ENCODE data around the gene TREM1.

DNA sequence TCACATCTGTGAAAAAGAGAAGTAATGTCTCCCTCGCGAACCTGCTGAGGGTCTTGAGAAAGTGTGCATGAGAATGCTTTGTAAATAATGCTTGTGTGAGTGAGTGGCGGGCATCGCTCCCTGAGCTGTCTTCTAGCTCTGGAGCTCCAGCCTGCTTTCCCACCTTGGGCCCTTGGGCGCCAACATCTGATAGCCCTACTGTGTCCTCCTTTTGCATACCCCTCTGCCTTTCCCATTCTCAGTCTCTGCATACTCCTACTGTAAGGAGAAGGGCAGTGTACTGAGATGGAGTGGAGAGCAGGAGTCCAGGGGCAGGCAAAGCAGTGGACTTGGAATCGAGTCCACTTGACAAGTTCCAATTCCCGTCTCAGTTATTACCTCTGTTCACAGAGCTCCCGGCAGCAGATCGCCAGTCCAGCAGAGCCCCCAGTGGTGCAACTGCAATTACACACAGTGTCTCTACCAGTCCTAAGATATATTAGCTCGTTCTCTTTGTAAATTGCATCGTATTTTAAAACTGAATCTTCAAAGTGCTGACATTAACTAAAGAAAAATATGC, 48.1 kb upstream of the TREM1 start:
- TF ChIP-seq, protein P1, sequence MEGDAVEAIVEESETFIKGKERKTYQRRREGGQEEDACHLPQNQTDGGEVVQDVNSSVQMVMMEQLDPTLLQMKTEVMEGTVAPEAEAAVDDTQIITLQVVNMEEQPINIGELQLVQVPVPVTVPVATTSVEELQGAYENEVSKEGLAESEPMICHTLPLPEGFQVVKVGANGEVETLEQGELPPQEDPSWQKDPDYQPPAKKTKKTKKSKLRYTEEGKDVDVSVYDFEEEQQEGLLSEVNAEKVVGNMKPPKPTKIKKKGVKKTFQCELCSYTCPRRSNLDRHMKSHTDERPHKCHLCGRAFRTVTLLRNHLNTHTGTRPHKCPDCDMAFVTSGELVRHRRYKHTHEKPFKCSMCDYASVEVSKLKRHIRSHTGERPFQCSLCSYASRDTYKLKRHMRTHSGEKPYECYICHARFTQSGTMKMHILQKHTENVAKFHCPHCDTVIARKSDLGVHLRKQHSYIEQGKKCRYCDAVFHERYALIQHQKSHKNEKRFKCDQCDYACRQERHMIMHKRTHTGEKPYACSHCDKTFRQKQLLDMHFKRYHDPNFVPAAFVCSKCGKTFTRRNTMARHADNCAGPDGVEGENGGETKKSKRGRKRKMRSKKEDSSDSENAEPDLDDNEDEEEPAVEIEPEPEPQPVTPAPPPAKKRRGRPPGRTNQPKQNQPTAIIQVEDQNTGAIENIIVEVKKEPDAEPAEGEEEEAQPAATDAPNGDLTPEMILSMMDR (conservative IDR thresholded peaks at IDR 0.05) = no peak; the same call in 1 of the 2 replicates
- TF ChIP-seq ZFX (IDR thresholded peaks at IDR 0.05) = no peak
